NAMALWA (cell line): Measurements from ENCODE around the gene SARS1.
"Not testable (repeated sequence)": the region's sequence is repeated elsewhere in the genome, so short reads cannot be mapped to it uniquely, and the experiment has no call there.

Source experiments
- DNase-seq: peaks from one replicate; pipeline ENCODE4 v3.0.0-alpha.2; 2015; ENCODE audit warnings: low spot score

Gene SARS1

GRCh38 chr1:109193653-109194590 is 19.8 kb upstream of the SARS1 start:
- DNase-seq = peak; percentile 85

DNA sequence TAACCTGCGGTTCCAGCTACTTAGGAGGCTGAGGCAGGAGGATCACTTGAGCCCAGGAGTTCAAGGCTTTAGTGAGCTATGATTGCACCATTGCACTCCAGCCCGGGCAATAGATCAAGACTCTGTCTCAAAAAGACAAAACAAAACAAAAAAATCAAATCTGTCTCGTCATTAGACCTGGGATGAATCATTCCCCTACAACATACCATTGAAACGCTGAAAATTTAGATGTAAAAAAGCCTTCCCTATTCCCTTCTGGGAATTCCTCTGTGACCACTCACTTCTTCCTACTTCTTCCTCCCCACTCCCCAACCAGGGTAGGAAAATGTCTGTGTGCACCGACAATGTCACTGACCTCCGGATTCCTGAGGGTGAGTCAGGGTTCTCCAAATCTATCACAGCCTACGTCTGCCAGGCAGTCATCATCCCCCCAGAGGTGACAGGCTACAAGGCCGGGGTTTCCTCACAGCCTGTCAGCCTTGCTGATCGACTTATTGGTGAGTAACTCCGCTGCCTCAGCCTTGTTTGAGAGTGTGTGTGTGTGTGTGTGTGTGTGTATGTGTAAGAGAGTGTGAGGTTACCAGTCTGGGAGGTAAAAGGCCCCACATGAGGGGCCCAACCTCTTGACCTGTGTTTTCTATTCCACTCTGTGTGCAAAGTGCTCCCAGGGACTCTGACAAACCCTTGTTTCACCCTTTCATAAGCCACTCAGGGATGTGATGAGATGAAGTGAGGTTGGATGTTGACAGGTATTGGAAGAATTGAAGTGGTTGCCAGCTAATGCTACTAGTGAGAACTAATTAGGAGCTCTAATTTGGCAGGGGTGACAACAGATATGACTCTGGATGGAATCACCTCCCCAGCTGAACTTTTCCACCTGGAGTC is 16.3 kb upstream of the SARS1 start:
- DNase-seq = no peak

GRCh38 chr1:109198043-109198695 is 15.5 kb upstream of the SARS1 start:
- DNase-seq = no peak

- DNase-seq = no peak
Observed at GRCh38 chr1:109198745-109199144, 15.0 kb upstream of the SARS1 start.

GRCh38 chr1:109199710-109200109 is 14.0 kb upstream of the SARS1 start:
- DNase-seq = no peak

DNA sequence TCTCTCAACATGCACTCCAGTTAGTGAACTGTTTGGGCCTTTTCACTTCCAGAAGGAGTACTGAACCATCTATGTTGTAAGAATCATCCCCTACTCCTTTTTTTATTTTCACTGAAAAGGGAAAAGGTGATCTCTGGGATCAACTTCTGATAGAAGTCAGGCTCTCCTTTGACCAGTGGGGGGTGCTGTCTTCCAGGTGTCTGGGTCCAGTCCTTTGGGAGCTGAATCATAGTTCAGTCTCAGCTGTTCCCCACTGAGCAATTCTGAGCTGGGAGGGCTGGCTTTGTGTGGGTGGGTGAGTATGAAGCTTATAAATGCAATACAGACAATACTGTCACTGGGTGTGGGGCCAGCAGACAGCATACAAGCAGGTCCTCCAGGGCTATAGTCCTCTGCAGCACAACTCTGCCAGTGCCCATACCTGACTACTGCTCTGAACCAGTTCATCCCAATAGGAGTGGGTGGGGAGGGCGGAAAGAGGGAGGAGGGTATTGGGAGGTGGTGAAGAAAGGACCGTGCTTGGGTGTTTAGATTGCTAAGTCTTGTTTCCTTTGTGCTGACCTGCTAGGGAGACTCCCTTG is 12.5 kb upstream of the SARS1 start:
- DNase-seq = peak; percentile 40

DNA sequence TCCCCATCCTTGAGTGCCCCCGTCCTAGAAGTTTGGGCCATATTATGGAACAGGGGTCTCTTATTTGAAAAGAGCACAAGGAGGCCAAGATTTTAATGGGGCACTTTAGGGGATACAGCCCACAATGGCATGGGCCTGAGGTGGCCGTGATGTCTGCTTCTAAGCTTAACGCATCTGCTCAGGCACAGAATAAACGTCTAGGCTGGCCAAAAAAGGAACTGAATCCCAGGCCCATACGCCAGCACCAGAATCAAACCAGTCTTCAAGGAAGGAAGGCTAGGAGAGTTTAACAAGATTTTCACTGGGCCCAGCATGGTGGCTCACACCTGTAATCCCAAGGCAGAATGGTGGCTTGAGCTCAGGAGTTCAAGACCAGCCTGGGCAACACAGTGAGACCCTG is 9.2 kb upstream of the SARS1 start:
- no peak for DNase-seq

GRCh38 chr1:109206339-109206738 is 7.4 kb upstream of the SARS1 start:
- DNase-seq = no peak

- DNase-seq = no peak
Observed at GRCh38 chr1:109207467-109208103, 6.1 kb upstream of the SARS1 start.

- DNase-seq = no peak
Observed at GRCh38 chr1:109208394-109208793, 5.3 kb upstream of the SARS1 start.

GRCh38 chr1:109208836-109209463 is 4.8 kb upstream of the SARS1 start:
- DNase-seq = no peak

DNA sequence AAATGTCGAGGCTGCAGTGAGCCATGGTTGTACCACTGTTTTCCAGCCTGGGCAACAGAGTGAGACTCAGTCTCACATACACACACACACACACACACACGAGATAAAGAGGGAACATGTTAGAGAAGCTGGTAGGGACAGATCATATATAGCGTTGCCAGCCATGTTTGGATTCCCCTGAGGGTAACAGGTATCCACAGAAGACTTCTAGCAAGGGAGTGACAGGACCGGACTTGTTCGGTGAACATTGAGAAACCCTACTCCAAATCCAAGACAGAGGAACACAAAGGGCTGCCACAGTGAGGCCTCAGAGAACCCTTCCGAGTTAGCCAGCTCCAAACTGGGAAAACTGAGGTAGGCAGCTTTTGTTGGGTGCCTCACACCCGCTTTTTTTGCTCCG is 3.7 kb upstream of the SARS1 start:
- no peak for DNase-seq

DNA sequence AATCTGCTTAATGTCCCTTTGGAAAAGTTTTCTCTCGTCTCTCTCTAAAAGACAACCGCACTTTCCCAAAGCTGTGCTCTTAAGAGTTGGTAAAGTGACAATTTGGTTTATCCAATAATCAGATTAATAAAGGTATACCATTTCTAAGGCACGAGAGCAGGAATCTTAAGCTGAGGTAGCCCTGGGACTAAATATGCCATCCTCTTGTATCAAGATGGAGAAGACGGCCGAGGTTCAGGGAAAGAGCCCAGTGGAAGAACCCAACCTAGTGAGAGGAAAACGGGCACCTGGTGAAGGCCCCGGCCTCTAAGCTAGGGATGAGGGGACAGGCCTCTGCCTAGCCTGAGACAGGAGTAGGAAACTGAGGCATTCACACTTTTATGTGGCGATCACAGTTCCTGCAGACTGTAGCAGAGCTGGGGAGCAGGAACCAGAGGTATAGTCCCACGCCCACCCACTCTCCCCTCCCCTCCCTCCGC is 334 bp upstream of the SARS1 start:
- no peak for DNase-seq

GRCh38 chr1:109214695-109215623 is 1.2 kb downstream of the SARS1 start:
- peak; percentile 92 for DNase-seq

- no peak for DNase-seq
Observed at GRCh38 chr1:109216662-109217061, 2.9 kb downstream of the SARS1 start.

DNA sequence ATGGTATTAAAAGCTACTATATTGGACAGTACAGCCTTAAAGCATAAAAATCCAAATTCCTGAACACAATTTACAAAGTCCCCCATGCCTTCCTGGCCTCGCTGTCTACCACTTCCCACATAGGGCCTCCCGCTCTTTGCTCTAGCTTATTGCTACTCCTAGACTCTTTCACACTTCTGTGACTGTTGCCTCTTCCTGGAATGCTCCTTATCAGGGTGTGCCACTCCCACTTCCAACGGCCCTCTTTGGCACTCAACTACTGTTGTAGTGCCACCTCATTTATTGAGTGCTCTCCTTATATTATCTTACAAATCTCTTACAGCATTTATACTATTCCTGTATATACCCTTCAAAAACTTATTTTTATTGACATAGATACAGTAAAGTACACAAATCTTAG is 4.8 kb downstream of the SARS1 start:
- DNase-seq = no peak

DNA sequence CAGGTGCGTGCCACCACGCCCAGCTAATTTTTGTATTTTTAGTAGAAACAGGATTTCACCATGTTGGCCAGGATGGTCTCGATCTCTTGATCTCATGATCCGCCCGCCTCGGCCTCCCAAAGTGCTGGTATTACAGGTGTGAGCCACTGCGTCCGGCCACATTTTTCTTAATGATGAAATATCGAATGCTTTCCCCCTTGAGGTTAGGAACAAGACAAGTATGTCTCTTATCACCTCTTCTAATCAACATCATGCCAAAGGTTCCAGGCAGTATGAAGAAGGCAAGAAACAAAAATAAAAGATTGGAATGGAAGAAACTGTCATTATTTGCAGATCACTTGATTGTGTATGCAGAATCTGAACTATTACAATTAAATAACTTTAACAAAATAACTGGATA is 7.5 kb downstream of the SARS1 start:
- DNase-seq = not testable (repeated sequence)

- no peak for DNase-seq
Observed at GRCh38 chr1:109225308-109225707, 11.6 kb downstream of the SARS1 start.

DNA sequence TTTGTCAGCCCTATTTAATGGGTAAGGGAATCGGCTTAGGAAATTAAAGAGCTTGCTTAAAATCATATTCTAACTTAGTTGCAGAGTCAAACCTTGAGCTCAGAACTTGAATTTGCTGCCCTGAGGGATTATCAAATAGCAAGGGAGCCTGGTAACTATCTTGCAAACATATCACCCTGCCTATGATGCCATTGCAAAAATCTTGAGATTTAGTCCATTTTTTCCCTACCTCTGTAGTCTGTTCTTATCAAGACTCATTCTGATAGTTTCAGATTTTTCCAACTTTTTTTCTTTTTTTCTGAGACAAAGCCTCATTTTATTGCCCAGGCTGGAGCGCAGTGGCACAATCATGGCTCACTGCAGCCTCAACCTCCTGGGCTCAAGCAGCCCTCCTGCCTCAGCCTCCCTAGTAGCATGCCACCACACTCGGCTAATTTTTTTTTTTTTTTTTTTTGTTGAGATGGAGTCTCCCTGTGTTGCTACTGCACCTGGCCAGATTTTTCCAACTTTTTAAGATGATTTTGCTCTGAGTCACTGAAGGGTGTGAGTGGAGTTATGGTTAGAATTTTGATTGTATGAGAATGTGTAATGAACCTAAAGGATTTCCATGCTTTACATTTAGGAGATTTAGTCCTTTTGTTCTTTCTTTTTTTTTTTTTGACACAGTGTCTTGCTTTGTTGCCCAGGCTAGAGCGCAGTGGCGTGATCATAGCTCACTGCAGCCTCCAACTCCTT is 12.2 kb downstream of the SARS1 start:
- DNase-seq = no peak
